ENCODE results near the gene RASA3. TPM values are rescaled to one million over a fixed set of nuclear protein-coding genes. Genes with fewer than 3 reads are reported as not detected.

RASA3 gene
- total and polyA plus RNA-seq, 2 of the 8 experiments (the other 6 are each of a cell fraction or from before 2014, with no cell fraction given), result 7.5 to 21.9 TPM

GRCh38 chr13:114015111-114015968, 117.1 kb downstream of the RASA3 start (continued):
- TF ChIP-seq CHD7 (IDR thresholded peaks at IDR 0.05; ENCODE audit: insufficient replicate concordance, low read length), result no peak
- TF ChIP-seq EP300 (IDR thresholded peaks at IDR 0.05; ENCODE audit: borderline replicate concordance in 1 of 2, low read depth in 2 of 2, low read length in 2 of 2), result no peak
- TF ChIP-seq EZH2 (IDR thresholded peaks at IDR 0.05; ENCODE audit: low read depth, low read length, severe bottlenecking), result no peak
- no peak for TF ChIP-seq YY1 (IDR thresholded peaks at IDR 0.05; ENCODE audit: low read depth, low read length)
- TF ChIP-seq BACH1 (IDR thresholded peaks at IDR 0.05; ENCODE audit: low read length), result no peak
- no peak for TF ChIP-seq CBX5 (IDR thresholded peaks at IDR 0.05; ENCODE audit: low read depth, low read length)
